Epithelial cell of proximal tubule (primary cell): Measurements from ENCODE around the gene NRG2. TPM values are rescaled to one million over a fixed set of nuclear protein-coding genes. Genes with fewer than 3 reads are reported as not detected.

Experiments used
- DNase-seq: peaks from one replicate; pipeline ENCODE4 v3.0.0-alpha.2; 2011; ENCODE audit warnings: low read depth
- H3K4me3 ChIP-seq: 2 replicates; pipeline ENCODE4 v1.5.1; 2011; ENCODE audit warnings: low read depth, mild to moderate bottlenecking, low read length
- total RNA-seq: library from RNA; depleted of rRNA; stranded (reverse); fragments of >200 nt; gene quantifications from 2 replicates; pipeline ENCODE4 v1.2.3, GENCODE V29; 2015
- TF ChIP-seq, protein P1 (sequence below): conservative IDR thresholded peaks from 2 replicates; pipeline ENCODE4 v1.5.1; 2012; ENCODE audit warnings: low read depth, mild to moderate bottlenecking, low read length

NRG2 gene
- total RNA-seq, 1 donor from 2014 or later, result 1.5 TPM

DNA sequence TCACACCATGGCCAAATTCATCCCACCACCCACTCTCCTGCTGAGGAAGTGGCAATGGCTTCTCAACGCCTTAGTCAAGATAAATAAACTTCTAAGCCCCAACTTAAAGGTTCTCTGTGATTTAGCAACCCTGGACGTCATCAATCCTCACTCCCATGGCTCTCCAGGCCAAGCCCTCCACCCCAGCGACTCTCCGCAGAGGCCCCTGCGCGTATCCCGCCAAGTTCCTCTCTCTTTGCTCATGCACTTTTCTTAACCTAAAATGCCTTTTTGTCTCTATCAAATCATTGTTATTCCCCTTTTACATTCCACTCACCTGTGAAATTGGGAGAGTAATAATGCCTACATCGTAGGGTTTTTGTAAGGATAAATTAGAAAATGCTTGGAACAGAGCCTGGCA, 88.6 kb downstream of the NRG2 start:
- TF ChIP-seq, protein P1, sequence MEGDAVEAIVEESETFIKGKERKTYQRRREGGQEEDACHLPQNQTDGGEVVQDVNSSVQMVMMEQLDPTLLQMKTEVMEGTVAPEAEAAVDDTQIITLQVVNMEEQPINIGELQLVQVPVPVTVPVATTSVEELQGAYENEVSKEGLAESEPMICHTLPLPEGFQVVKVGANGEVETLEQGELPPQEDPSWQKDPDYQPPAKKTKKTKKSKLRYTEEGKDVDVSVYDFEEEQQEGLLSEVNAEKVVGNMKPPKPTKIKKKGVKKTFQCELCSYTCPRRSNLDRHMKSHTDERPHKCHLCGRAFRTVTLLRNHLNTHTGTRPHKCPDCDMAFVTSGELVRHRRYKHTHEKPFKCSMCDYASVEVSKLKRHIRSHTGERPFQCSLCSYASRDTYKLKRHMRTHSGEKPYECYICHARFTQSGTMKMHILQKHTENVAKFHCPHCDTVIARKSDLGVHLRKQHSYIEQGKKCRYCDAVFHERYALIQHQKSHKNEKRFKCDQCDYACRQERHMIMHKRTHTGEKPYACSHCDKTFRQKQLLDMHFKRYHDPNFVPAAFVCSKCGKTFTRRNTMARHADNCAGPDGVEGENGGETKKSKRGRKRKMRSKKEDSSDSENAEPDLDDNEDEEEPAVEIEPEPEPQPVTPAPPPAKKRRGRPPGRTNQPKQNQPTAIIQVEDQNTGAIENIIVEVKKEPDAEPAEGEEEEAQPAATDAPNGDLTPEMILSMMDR, result no peak
- no peak overlapping the region for H3K4me3 ChIP-seq
- DNase-seq, result no peak

DNA sequence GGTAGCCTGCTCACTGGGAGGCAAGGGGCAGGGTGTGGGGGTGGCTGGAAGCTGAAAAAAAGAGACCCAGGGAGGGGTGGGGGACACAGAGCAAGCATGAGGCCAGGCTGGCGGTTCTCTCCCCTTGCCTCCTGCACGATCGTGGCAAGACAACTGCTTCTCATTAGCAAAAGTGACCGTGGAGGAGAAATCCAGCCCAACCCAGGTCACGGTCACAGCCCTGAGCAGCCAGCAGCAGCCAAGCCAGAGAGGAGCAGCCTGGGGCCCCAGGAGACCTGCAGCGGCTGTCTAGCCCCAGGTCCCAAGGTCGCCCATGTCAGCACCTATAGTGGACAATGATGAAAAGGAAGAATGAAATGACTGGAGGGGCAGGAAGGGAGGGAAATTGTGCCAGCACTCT, 89.1 kb downstream of the NRG2 start:
- no peak for DNase-seq
- H3K4me3 ChIP-seq, result no peak overlapping the region
- TF ChIP-seq, protein P1, result no peak

DNA sequence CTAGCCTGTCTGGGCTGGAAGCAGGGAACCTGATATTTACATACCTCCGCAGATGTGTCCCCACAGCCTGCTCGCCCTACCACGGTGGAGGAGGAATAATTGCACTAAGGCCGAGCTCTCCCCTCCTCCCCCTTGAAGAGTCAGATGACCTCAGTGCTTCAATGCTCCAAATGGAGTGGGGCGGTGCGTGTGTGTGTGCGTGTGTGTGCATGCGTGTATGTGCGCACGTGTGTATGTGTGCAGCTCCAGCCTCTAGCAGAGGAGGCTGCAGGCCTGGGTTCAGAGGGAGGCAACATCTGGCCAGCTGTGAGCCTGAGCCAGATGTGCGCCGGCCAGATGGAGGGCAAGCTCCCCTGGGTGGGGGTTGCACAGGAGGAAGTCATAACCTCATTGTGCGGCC, 90.5 kb downstream of the NRG2 start:
- no peak overlapping the region for H3K4me3 ChIP-seq
- TF ChIP-seq, protein P1, result no peak
- DNase-seq, result no peak

DNA sequence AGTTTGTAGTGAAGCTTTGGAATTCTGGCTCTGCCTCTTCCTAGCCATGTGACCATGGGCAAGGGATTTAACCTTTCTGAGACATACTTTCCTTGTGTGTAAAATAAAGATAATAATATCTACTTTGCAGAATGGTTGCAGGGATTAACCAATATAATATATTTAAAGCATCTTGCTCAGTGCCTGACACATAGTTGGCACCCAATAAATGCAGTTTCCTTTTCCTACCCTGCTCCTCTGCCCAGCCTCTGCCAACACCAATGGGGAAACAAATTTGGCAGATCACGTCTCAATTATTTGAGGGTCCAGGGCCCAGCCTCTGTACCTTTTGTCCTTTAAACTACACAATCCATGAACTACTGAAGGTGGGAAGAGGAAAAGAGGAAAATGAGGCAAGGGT, 91.1 kb downstream of the NRG2 start:
- no peak for DNase-seq
- H3K4me3 ChIP-seq, result no peak overlapping the region
- TF ChIP-seq, protein P1, result no peak

DNA sequence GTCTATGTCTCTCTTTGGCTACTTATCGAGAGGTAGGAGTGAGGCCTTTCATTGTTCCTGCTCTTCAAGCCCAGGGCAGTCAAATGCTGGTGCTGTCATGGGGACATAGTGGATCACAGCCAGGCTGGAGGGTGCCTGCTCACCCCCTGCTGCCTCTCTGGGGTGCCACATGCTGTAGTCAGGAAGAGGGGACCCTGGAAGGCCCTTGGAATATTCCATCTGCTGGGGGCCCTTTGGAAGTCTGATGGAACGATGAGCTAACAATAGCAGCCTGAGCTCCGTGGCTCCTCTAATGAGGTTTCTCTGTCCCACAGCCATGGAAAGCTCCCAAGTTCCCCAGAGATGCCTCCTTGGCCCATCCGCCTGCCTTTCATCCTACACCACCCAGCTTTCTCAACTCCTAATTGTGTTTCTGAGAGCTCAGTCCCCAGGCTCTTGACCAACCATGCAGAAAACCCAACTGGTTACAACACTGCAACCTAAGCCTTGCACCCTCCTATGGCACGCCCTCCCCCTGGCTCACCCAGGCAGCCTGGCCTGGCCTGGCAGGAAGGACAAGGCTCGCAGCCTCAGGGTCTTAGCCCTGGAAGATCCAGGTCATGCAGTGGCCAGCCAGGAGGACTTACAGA, 91.7 kb downstream of the NRG2 start:
- TF ChIP-seq, protein P1, result no peak

DNA sequence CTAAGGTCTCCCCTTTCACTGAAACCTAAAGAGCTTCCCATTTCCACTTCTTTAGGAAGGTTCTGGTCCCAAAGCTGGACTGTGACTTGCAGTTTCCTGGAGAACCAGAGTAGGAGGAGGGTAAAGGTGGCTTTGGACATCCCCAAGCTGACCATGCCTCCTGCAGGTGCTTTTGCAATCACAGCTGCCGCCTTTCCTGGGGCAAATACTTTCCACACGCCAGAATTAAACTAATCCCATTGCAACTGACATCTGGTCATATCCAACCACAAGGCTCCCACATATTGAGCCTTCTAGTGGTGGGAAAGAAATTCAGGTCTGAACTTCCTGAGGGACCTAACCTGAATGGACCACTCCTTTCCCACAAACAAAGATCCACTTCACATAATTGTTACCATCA, 92.7 kb downstream of the NRG2 start:
- H3K4me3 ChIP-seq, result no peak overlapping the region
- no peak for DNase-seq
- TF ChIP-seq, protein P1, result no peak

More for the DNA sequence above, 91.7 kb downstream of the NRG2 start:
- no peak for DNase-seq
- no peak overlapping the region for H3K4me3 ChIP-seq

DNA sequence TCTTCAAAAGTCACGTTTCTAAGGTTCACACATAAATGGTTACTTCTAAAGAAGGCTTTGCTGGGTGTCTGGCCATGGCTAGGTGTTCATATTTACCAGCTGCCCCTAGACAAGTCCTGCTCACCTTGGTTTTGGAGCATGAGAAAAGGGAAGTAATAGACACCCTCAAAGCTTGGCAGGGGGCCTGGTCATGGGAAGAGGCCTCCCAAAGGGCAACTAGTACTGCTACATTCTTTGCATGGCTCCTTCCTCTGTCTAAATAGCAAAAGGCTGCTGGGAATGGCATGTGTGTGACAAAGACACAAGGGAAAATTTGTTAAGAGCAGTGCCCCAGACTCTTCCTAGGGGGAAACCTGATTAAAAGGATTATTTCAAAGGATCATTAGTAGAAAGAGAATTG, 93.4 kb downstream of the NRG2 start:
- H3K4me3 ChIP-seq, result no peak overlapping the region
- TF ChIP-seq, protein P1, result no peak
- no peak for DNase-seq
